NK-92 (cell line): ENCODE measurements around the gene COPG2.
"Not testable (repeated sequence)": the region's sequence is repeated elsewhere in the genome, so short reads cannot be mapped to it uniquely, and the experiment has no call there.

ENCODE experiments used
- DNase-seq: peaks from one replicate; lab custom pipeline; 2025; ENCODE audit not compliant: unreplicated experiment; lab: John Stamatoyannopoulos, UW

The COPG2 gene

GRCh38 chr7:130566168-130566897, 102.2 kb downstream of the COPG2 start:
- no peak for DNase-seq

GRCh38 chr7:130560972-130561371, 107.6 kb downstream of the COPG2 start:
- no peak for DNase-seq

DNA sequence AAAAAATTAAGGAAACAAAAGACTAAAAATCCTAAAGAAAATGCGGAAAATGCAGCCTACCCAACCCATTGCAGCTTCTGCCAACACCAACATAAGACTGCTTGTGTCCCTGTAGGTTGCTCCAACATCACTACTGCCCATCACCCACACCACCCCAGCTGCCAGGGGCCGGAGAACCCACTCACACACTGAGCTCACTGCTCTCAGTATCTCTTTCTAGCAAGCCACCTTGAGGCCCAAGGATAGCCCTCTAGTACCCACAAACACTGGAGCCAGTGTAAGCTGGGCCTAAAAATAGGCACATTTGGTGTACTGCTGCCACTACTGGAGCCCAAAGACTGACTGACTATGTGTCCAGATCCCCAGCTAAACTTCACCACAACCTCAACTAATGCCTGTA, 109.4 kb downstream of the COPG2 start:
- DNase-seq = no peak

- DNase-seq = no peak
These were observed 114.1 kb downstream of the COPG2 start for GRCh38 chr7:130554481-130554880.

DNA sequence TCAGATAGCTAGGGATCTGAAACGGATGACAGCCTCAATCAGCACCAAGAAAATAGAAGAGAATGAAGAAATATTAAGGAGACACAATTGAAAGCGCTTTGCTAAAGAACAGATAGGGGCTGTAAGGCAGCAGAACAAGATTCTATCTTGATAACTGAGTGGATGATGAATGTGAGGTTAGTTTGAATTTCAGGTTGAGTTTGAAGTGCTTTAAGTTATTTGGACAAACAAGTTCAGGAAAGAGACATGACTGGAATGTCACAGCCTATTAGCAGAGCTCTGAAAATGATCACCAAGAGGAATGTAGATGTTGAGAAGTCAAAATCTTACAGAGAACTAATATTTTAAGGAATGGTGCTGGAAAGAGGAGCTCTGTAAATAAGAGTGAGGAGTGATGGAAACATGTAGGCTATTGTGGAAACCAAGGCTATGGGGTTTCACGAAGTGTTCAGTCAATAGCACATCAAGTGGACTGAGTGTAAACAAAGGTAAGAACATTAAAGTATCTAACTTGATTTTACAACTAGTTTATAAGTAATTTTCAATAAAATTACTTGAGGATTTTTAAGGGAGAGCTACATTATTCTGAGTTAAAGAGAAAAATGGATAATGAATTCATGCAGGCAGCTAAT, 115.0 kb downstream of the COPG2 start:
- DNase-seq = no peak

- no peak for DNase-seq
These were observed 124.2 kb downstream of the COPG2 start for GRCh38 chr7:130544356-130544755.

DNA sequence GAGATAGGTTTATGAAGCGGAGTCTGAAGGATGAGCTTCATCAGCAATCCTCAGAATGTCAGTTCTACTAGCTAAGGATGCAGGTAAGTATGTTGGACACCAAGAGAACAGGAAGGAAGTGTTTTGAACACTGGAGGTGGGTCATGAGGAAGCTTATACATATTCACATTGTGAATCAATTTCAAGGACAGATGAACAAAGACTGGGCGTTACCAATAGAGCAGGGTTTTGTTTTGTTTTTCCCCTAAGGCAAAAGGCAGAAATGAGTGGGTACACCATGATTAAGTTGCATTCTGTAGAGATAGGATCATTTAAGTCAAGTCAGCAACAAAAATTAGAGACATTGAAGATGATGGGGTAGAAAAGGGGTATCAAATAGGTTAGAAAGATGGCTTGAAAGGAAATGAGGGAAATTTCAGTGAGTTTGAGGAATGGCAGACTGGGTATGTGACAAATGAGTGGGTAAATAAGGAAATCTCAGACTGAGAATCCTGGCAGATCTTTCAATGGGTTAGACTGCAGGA, 125.0 kb downstream of the COPG2 start:
- no peak for DNase-seq

- DNase-seq = not testable (repeated sequence)
These were observed 126.3 kb downstream of the COPG2 start for GRCh38 chr7:130542297-130542696.

- DNase-seq = not testable (repeated sequence)
These were observed 127.3 kb downstream of the COPG2 start for GRCh38 chr7:130541287-130541686.

GRCh38 chr7:130537894-130538293, 130.7 kb downstream of the COPG2 start:
- not testable (repeated sequence) for DNase-seq

- no peak for DNase-seq
These were observed 139.1 kb downstream of the COPG2 start for GRCh38 chr7:130529417-130529816.

DNA sequence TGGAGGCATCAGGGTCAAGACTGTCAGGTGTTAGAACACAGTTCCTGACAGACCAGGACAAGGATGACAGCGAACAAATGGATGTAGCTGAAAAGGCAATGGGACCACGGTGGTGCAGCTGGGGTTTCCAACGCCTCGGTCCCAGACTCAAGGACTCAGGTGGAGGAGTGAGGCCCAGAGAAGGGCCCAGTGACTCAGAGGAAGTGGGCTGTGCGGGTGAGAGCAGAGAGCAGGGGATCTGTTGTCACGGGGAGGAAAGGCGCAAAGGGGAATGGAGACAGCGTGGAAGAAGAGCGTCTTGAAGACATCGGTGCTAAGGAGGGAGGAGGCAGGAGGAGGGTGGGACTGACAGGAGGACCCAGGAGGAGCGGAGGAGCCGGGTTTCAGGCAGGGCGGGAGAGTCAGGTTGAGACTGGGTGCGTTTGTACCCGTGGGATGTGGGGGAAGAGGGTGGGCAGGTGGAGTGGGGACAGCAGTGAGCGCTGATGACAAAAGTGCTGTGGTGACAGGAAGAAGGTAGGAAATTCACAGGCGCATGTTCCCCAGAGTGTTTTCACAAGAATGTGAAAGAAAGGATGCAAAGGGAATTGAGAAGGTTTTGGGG, 140.7 kb downstream of the COPG2 start:
- not testable (repeated sequence) for DNase-seq

GRCh38 chr7:130524628-130525027, 143.9 kb downstream of the COPG2 start:
- no peak for DNase-seq

DNA sequence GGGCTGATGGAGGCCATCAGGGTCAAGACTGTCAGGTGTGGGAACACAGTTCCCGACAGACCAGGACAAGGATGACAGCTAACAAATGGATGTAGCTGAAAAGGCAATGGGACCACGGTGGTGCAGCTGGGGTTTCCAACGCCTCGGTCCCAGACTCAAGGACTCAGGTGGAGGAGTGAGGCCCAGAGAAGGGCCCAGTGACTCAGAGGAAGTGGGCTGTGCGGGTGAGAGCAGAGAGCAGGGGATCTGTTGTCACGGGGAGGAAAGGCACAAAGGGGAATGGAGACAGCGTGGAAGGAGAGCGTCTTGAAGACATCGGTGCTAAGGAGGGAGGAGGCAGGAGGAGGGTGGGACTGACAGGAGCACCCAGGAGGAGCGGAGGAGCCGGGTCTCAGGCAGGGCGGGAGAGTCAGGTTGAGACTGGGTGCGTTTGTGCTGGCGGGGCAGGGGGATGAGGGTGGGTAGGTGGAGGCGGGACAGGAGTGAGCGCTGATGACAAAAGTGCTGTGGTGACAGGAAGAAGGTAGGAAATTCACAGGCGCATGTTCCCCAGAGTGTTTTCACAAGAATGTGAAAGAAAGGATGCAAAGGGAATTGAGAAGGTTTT, 144.9 kb downstream of the COPG2 start:
- not testable (repeated sequence) for DNase-seq

DNA sequence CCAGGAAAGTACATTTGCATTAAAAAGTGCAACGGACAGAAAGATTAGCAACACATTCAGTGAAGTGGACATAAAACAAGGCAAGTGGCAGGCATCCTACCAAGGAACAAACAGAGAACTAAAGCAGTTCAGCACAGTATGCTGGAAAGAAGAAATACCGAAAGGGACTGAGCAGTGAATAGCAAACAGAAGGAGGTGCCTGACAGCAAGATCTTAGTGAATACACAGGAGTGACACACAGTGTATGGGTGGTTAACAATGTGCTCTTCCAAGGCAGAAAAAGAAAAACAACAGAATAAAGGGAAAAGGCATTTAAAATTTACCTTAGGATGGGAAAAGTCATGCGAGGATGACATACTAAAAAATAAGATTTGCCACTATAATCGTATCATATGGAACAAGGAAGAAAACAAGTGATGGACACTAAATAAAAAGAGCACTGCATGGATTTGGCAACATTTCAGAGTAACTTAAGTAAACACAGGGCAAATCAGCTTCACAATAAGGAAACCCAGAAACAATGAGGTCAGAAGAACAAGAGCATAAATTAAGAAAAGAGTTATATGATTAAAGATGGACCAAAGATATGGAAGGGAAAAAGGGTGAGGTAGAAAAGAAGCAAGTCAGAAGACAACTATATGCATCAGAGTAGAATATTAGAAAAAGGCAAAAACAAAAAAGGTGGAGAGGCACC, 147.1 kb downstream of the COPG2 start:
- no peak for DNase-seq

DNA sequence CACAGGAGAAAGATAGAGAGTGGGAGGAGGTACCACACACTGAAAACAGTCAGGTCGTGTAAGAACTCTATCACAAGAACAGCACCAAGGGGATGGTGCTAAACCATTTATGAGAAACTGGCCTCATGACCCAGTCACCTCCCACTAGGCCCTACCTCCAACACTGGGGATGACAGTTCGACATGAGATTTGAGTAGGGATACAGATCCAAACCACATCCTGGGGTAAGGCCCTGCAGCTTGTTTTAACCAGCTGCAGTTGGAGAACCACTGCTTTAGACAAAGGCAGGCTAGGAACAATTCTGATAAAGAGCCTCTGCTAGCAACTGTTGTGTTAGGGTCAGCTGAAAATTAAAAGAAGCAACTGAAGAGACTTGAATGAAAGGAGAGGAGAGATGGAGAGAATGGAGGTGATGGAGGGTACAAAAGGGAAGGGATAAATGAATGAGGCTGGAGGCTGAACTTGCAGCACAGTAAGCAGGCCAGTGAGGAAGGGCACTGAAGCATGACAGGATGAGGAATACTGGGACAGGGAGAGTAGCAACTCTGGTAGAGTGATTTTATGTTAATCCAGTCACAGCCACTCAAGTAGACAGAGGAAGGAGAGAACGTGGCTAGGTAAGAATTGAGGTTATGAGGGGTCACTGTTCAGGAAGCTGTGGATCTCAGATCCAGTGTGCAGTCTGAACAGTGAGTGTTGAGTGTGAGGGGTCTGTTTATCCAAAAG, 153.1 kb downstream of the COPG2 start:
- DNase-seq = no peak

DNA sequence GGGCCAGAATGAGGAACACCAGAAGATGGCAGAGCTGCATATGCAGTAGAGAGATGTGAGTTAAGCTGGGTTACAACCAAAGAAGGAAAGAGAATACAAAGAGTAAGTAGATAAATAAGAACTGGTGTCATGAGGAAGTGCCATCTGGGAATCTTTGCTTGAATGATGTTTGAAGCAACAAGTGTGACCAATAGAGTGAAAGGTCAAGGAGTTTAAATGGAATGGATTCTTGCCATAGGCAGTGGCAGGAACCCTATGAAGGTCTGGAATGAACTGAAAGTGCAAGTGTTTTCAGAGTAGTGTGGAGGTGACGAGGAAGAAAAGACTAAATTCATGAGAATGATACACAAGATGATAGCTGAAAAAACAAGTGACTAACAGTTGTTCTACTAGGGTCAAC, 155.1 kb downstream of the COPG2 start:
- no peak for DNase-seq

- DNase-seq = not testable (repeated sequence)
These were observed 156.5 kb downstream of the COPG2 start for GRCh38 chr7:130512038-130512437.

DNA sequence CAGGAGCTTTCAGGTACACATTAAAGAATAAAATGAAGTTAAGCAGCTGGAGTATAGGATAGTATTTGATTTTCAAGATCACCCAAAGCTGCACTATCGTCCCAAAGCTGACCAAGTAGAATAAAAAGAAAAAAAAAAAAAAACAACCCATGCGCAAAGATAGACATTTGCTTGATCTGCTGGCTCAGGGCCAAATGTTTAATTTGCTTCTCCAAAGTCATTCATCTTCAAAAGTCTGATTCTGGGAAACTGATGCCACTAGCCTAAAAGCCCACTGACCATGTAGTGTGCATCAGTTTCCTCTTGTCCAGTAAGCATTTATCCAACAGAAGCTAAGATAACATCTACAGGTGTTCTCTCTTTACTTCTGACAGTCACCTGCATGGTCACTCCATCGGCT, 162.2 kb downstream of the COPG2 start:
- no peak for DNase-seq

DNA sequence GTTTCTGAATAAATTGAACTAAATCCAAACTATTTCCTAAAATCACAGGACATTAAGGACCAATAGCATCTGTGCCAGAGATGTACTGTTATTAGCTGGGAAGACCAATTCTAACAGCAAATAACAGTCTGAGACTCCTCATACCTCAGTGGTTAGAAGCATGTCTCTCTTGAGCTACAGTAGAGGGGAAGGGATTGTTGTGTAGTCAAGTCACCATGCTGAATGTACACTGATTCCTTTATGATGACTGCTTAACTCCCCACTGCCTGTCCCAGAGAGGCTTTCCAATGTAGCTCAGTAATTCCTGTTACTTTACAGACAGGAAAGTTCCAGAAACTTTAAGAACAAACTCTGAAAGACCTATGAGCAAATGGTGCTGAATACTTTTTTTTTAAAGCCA, 162.8 kb downstream of the COPG2 start:
- no peak for DNase-seq
